ENCODE results near the gene E2F1. TPM values are rescaled to one million over a fixed set of nuclear protein-coding genes. Genes with fewer than 3 reads are reported as not detected.

Gene E2F1
- total and polyA plus RNA-seq, 2 donors (not counting 1 experiment from before 2014, with no cell fraction given) = 2.4 to 2.7 TPM

DNA sequence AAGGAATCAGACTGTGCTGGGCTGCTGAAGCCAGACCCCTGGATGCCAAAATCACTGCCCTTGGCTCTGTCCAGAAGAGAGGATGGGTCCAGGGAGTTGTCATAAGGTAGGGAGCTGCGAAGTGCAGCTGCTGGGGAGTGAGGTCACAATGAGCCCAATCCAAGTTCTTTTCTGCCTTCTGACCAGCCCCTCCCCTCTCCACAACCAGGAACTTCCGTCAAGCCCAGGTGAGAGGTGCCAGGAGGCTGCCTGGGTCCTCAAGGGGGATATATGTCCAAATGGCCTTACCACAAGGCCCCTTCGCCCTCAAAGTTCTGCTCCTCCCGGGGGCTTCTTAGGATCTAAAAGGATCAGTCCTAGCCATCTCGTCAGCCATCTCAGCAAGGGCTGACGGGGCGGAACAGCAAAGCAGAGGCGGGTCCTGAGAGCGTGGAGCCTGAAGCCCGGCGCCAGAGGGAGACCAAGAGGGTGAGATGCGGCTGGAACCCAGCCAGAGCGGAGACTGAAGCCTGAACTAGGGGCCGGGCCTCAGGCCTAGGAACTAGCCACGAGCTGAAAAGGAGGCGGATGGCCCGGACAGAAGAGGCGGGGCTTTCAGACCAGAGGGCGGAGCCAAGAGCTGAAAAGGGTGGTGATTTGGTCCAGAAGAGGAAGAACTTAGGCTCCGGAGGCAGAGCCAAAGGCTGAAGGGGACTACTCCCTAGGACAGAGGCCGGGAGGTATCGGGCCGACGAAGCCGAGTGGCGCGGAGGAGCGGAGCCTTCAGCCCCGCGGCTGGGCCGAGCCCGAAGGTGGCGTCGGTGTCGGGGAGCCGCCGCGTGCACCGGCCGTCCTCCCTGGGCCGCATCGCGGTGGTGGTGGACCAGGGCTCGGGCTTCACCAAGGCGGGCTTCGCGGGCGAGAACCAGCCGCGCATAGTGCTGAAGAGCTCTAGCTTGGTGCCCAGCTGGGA, 19.6 kb downstream of the E2F1 start, which contains the start of gene ACTL10:
ACTL10 (plus strand) TSS at position 651 of the 952 bp plus-strand sequence. CDS start 555 bp downstream, outside the sequence.
- peak; percentile 73 for ATAC-seq (ENCODE audit: low read depth)
- H3K27me3 Mint-ChIP-seq = no peaks in the 10 kb centered on the region
- peaks cover 6% of the 10 kb centered on the region for H3K79me2 ChIP-seq (ENCODE audit: control insufficient read depth, insufficient read depth, low read length)
- H3K36me3 ChIP-seq (replicated peaks in 1 of 2; ENCODE audit: control extremely low read depth in 1 of 2, control insufficient read depth in 1 of 2, extremely low read depth in 1 of 2, insufficient read depth in 2 of 2, low read length in 1 of 2) = no peaks in the 10 kb centered on the region
- H3K4me3 Mint-ChIP-seq = peak within 1 kb of the TSS; percentile 98
- peak within 1 kb of the TSS; percentile 96 for H3K27ac Mint-ChIP-seq
- H2AFZ ChIP-seq (ENCODE audit: insufficient read depth, low read depth, low read length, poor library complexity, severe bottlenecking) = peak within 1 kb of the TSS; percentile 82
- no peaks in the 10 kb centered on the region for H3K9me3 ChIP-seq (ENCODE audit: control extremely low read depth in 1 of 3, control insufficient read depth in 2 of 3, insufficient read depth in 1 of 3, low read length in 2 of 3)
- POLR2A ChIA-PET = interaction anchor here (0.6 to 2.4 kb wide), 9 partner anchors 13 to 568 kb away, joined by 3 to 12 read pairs (median 6); partner anchors contain the start of genes CDK5RAP1, EIF2S2, PXMP4 and RALY
- intact Hi-C loops (cut with micrococcal nuclease) = loop anchor here (1.0 to 5.0 kb wide), 8 partner anchors 8 to 401 kb away; partner anchors contain the start of genes CDK5RAP1, CHMP4B, E2F1 and NECAB3
- peak within 1 kb of the TSS; percentile 67 for H3K9ac ChIP-seq (ENCODE audit: low read length)
- no peaks in the 10 kb centered on the region for H3K9me3 Mint-ChIP-seq (ENCODE audit: insufficient read depth)
- peak; percentile 92 for DNase-seq
- TF ChIP-seq EZH2 (IDR thresholded peaks at IDR 0.05; ENCODE audit: borderline replicate concordance, insufficient read depth, low read depth, low read length, poor library complexity, severe bottlenecking) = no peak
- TF ChIP-seq, protein P1, sequence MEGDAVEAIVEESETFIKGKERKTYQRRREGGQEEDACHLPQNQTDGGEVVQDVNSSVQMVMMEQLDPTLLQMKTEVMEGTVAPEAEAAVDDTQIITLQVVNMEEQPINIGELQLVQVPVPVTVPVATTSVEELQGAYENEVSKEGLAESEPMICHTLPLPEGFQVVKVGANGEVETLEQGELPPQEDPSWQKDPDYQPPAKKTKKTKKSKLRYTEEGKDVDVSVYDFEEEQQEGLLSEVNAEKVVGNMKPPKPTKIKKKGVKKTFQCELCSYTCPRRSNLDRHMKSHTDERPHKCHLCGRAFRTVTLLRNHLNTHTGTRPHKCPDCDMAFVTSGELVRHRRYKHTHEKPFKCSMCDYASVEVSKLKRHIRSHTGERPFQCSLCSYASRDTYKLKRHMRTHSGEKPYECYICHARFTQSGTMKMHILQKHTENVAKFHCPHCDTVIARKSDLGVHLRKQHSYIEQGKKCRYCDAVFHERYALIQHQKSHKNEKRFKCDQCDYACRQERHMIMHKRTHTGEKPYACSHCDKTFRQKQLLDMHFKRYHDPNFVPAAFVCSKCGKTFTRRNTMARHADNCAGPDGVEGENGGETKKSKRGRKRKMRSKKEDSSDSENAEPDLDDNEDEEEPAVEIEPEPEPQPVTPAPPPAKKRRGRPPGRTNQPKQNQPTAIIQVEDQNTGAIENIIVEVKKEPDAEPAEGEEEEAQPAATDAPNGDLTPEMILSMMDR (IDR thresholded peaks at IDR 0.05) = no peak
- H3K4me2 ChIP-seq (replicated peaks; ENCODE audit: low read depth, low read length, poor library complexity, severe bottlenecking) = peak within 1 kb of the TSS; percentile 98
- CTCF ChIA-PET = interaction anchor here (0.6 to 6.1 kb wide), 22 partner anchors 8 to 366 kb away, joined by 3 to 61 read pairs (median 8); partner anchors contain the start of genes CBFA2T2, CDK5RAP1, PXMP4 and ZNF341
- H4K20me1 ChIP-seq (ENCODE audit: control insufficient read depth, insufficient read depth, low read length, poor library complexity, severe bottlenecking) = no peaks in the 10 kb centered on the region
- peak within 1 kb of the TSS; percentile 26 to 79 (median 68) for H3K4me3 ChIP-seq (ENCODE audit: control extremely low read depth in 1 of 5, extremely low read depth in 1 of 5, insufficient read depth in 1 of 5, low read depth in 2 of 5, low read length in 4 of 5)
- 7% methylated on average over 49 of the region's 50 CpGs for WGBS (ENCODE audit: insufficient coverage)
- no peaks in the 10 kb centered on the region for H3K27me3 ChIP-seq (replicated peaks in 1 of 4; ENCODE audit: control extremely low read depth in 1 of 4, control insufficient read depth in 3 of 4, insufficient read depth in 4 of 4, low read length in 3 of 4)
- peaks cover 36% of the 10 kb centered on the region for H3K4me1 Mint-ChIP-seq
- H3K4me1 ChIP-seq (ENCODE audit: control insufficient read depth in 2 of 2, insufficient read depth in 2 of 2, low read length in 2 of 2) = peaks cover 18 to 44% of the 10 kb centered on the region in 2 donors
- H3K27ac ChIP-seq (ENCODE audit: low read length in 2 of 2) = peak within 1 kb of the TSS; percentile 55 to 59

Measured in B cell (primary cell).